ENCODE measurements around the gene UBE2V1. TPM values are rescaled to one million over a fixed set of nuclear protein-coding genes. Genes with fewer than 3 reads are reported as not detected.
A peak's percentile ranks its signal among the peaks of the same experiment; 100 is the strongest.
"Not testable (repeated sequence)": the region's sequence is repeated elsewhere in the genome, so short reads cannot be mapped to it uniquely, and the experiment has no call there.

UBE2V1 gene
- total RNA-seq, 1 donor from 2014 or later: 83.2 TPM

- Histone ChIP-seq H3K36me3 (peaks cover 59% of the 10 kb centered on the region), H3K4me1 (peaks cover 17% of the 10 kb centered on the region)
- TF ChIP-seq CTCF (IDR thresholded peaks at IDR 0.05): no peak
These were observed 25.8 kb upstream of the UBE2V1 start for GRCh38 chr20:50138479-50139393.

DNA sequence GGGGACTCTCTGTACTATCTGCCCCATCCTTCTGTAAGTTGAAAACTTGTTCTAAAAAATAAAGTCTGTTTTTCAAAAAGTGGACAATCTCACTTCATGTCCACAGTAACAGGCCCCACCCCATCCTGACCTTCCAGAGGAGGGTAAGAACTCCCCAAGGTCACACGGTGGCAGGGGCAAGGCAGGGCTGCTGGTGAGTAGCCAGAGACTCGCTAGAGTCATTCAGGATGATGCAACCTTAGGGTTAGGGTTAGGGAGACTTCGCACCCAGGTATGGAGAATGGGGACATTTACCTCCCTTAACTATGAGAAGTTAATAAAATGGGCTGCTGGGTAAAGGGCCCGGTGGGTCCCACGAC is 25.1 kb upstream of the UBE2V1 start:
- intact Hi-C loops (cut with DNase I): no loop called here
- H3K36me3 ChIP-seq: peaks cover 61% of the 10 kb centered on the region
- H3K27me3 ChIP-seq: no peaks in the 10 kb centered on the region
- ATAC-seq (peak; percentile 5), DNase-seq (no peak)
- peaks cover 17% of the 10 kb centered on the region for H3K4me1 ChIP-seq
- no peaks in the 10 kb centered on the region for H3K9me3 ChIP-seq
- no peak overlapping the region for H3K4me3 ChIP-seq
- TF ChIP-seq CTCF (IDR thresholded peaks at IDR 0.05): no peak
- H3K27ac ChIP-seq: peak overlapping the region; percentile 68

More at GRCh38 chr20:50138479-50139393, 25.8 kb upstream of the UBE2V1 start:
- Histone ChIP-seq H3K4me3 (no peak overlapping the region), H3K27ac (peak overlapping the region; percentile 68), H3K9me3 (no peaks in the 10 kb centered on the region), H3K27me3 (no peaks in the 10 kb centered on the region)
- intact Hi-C loops (cut with DNase I): no loop called here
- ATAC-seq: peak; percentile 7
- no peak for DNase-seq

DNA sequence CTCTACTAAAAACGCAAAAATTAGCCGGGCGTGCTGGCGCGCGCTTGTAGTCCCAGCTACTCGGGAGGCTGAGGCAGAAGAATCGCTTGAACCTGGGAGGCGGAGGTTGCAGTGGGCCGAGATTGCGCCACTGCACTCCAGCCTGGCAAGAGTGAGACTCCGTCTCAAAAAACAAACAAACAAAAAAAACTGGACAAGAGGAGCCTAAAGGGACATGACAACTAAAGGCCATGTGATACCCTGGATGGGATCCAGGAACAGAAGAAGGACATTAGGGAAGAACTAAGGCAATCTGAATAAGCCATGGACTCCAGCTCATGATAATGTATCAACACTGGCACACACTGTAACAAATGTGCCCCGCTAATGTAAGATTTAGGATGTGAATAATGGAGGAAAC is 24.8 kb upstream of the UBE2V1 start:
- ATAC-seq; H3K27me3 ChIP-seq; H3K4me3 ChIP-seq; intact Hi-C loops (cut with DNase I); DNase-seq; H3K9me3 ChIP-seq: not testable (repeated sequence)
- peak overlapping the region; percentile 68 for H3K27ac ChIP-seq
- peaks cover 57% of the 10 kb centered on the region for H3K36me3 ChIP-seq
- H3K4me1 ChIP-seq: peaks cover 17% of the 10 kb centered on the region

DNA sequence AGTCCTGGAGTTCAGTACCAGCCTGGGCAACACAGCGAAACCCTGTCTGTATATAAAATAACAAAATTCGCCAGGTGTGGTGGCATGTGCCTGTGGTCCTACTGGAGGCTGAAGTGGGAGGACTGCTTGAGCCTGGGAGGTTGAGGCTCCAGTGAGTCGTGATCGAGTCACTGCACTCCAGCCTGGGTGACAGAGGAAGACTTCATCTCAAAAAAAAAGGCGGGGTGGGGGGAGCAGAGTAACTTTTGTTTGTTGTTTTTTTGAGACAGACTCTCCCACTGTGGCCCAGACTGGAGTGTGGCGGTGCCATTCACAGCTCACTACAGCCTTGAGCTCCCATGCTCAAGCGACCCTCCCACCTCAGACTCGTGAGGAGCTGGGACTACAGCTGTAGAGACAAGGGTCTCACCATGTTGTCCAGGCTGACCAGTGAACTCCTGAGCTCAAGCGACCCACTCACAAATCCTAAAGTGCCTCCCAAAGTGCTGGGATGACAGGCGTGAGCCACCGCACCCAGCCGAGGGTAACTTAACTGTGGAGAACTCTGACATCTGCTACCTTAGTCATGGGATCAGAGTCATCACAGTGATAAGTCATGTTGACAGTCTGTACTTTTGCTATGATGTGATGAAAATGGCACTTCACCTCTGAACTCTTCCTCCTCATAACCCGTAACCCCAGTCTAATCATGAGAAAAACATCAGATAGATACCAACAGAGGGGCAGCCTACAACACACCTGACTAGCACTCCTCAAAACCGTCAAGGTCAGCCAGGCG is 24.1 kb upstream of the UBE2V1 start:
- Histone ChIP-seq H3K9me3 (no peaks in the 10 kb centered on the region), H3K4me3 (no peak overlapping the region), H3K27me3 (no peaks in the 10 kb centered on the region), H3K36me3 (peaks cover 50% of the 10 kb centered on the region), H3K27ac (peak overlapping the region; percentile 68), H3K4me1 (peaks cover 17% of the 10 kb centered on the region)
- peak; percentile 41 for DNase-seq
- TF ChIP-seq CTCF (IDR thresholded peaks at IDR 0.05): no peak
- ATAC-seq: no peak
- intact Hi-C loops (cut with DNase I): no loop called here

- DNase-seq; H3K4me3 ChIP-seq; ATAC-seq; H3K9me3 ChIP-seq; H3K27ac ChIP-seq; intact Hi-C loops (cut with DNase I); H3K27me3 ChIP-seq: not testable (repeated sequence)
- Histone ChIP-seq H3K4me1 (peaks cover 17% of the 10 kb centered on the region), H3K36me3 (peaks cover 42% of the 10 kb centered on the region)
These were observed 22.2 kb upstream of the UBE2V1 start for GRCh38 chr20:50135157-50135556.

DNA sequence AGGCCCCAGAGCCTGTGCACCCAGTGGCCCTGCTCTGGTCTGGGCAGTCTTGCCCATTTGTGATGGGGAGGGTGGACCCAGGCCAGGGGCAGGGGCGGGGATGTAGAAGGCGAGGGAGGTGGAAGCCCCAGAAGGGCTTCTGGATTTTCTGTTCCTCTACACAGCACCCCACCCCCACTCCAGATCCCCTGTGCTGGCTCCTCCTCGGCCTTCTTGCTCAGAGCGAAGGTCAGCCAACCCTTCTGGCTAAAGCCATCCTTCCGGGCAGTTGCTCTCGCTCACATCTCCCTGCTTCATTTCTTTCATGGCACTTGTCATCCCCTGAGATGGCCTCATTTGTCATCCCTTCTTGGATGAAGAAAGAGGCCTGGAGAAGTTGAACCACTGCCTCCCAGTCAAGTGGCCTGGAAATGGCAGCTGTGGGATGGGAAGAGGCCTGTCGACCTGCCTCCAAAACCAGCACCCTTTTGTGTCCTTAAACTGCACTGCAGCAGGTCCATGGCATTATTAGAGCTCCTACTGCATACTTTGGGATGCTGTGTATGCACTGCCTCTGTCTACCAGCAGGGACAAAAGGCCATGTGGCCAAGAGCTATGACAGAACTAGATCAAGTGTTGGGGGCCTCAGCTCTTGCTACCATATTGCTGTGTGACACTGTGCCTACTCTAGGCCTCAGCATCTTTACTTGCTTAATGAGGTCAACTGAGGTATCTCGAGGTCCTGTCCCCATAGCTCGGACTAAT is 20.7 kb upstream of the UBE2V1 start:
- no peak overlapping the region for H3K4me3 ChIP-seq
- no peaks in the 10 kb centered on the region for H3K27me3 ChIP-seq
- no peak overlapping the region for H3K27ac ChIP-seq
- peak; percentile 8 for TF ChIP-seq CTCF (IDR thresholded peaks at IDR 0.05)
- peaks cover 53% of the 10 kb centered on the region for H3K36me3 ChIP-seq
- H3K9me3 ChIP-seq: no peaks in the 10 kb centered on the region
- ATAC-seq (no peak), DNase-seq (no peak)
- peaks cover 13% of the 10 kb centered on the region for H3K4me1 ChIP-seq
- intact Hi-C loops (cut with DNase I): no loop called here

All from upper lobe of right lung (tissue), 1 donor.